GM23338 (cell line): ENCODE data around the gene MON2. TPM values are rescaled to one million over a fixed set of nuclear protein-coding genes. Genes with fewer than 3 reads are reported as not detected.

Experiments used
- ATAC-seq: fragments of 200-7000 bp; cut with Tn5 transposase; 3 replicates; pipeline ENCODE4 v1.9.1; 2020
- DNase-seq: peaks from one replicate; pipeline ENCODE4 v3.0.0-alpha.2; 2015; ENCODE audit warnings: low spot score
- H2AFZ ChIP-seq: fragments of 200-600 bp; sonication (generic); 2 replicates; pipeline ENCODE4 v1.8.0; 2016; ENCODE audit warnings: antibody characterized with exemption, mild to moderate bottlenecking, moderate library complexity
- H3F3A ChIP-seq: fragments of 200-600 bp; sonication (generic); replicated peaks from 2 replicates; pipeline ENCODE4 v1.8.0; 2017; ENCODE audit warnings: antibody characterized with exemption, mixed run types, low read depth
- H3K27ac ChIP-seq: fragments of 200-600 bp; sonication (generic); 2 replicates; pipeline ENCODE4 v1.6.1; 2016; ENCODE audit warnings: low read depth
- H3K27me3 ChIP-seq: fragments of 200-600 bp; sonication (generic); 2 replicates; pipeline ENCODE4 v1.8.0; 2016; ENCODE audit warnings: mild to moderate bottlenecking, mixed run types, moderate library complexity; ENCODE audit not compliant: insufficient read depth
- H3K36me3 ChIP-seq: fragments of 200-600 bp; sonication (generic); 2 replicates; pipeline ENCODE4 v1.8.0; 2016; ENCODE audit warnings: mild to moderate bottlenecking; ENCODE audit not compliant: insufficient read depth
- H3K4me1 ChIP-seq: fragments of 200-600 bp; sonication (generic); 2 replicates; pipeline ENCODE4 v1.8.0; 2016; ENCODE audit warnings: mild to moderate bottlenecking, moderate library complexity; ENCODE audit not compliant: insufficient read depth
- H3K4me2 ChIP-seq: fragments of 200-600 bp; sonication (generic); 2 replicates; pipeline ENCODE4 v1.7.1; 2017; ENCODE audit warnings: mixed run types
- H3K4me3 ChIP-seq: fragments of 200-600 bp; sonication (generic); 2 replicates; pipeline ENCODE4 v1.6.1; 2016; ENCODE audit warnings: mixed run types
- H3K79me2 ChIP-seq: fragments of 200-600 bp; sonication (generic); replicated peaks from 2 replicates; pipeline ENCODE4 v1.8.0; 2017; ENCODE audit warnings: mild to moderate bottlenecking; ENCODE audit not compliant: insufficient read depth
- H3K9me2 ChIP-seq: fragments of 200-600 bp; sonication (generic); 2 replicates; pipeline ENCODE4 v1.8.0; 2017; ENCODE audit not compliant: insufficient read depth
- H4K20me1 ChIP-seq: fragments of 200-600 bp; sonication (generic); replicated peaks from 2 replicates; pipeline ENCODE4 v1.8.0; 2017; ENCODE audit warnings: mild to moderate bottlenecking; ENCODE audit not compliant: insufficient read depth
- H3K27ac Mint-ChIP-seq: 2 replicates; pipeline ENCODE4 v1.8.0; 2020; ENCODE audit warnings: inconsistent platforms, mild to moderate bottlenecking, moderate library complexity, mixed read lengths
- H3K27me3 Mint-ChIP-seq: 3 replicates; pipeline ENCODE4 v1.8.0; 2022; ENCODE audit warnings: low read depth, mild to moderate bottlenecking, moderate library complexity, mixed read lengths, inconsistent platforms; ENCODE audit not compliant: insufficient read depth, poor library complexity
- H3K36me3 Mint-ChIP-seq: 3 replicates; pipeline ENCODE4 v1.8.0; 2021; ENCODE audit warnings: low read depth, mild to moderate bottlenecking, inconsistent platforms, moderate library complexity, mixed read lengths
- H3K4me1 Mint-ChIP-seq: 3 replicates; pipeline ENCODE4 v1.8.0; 2020; ENCODE audit warnings: mild to moderate bottlenecking, inconsistent platforms, mixed read lengths
- H3K4me3 Mint-ChIP-seq: 3 replicates; pipeline ENCODE4 v1.8.0; 2021; ENCODE audit warnings: moderate library complexity, mild to moderate bottlenecking, inconsistent platforms, mixed read lengths
- H3K9me3 Mint-ChIP-seq: 3 replicates; pipeline ENCODE4 v1.8.0; 2020; ENCODE audit warnings: moderate library complexity, mild to moderate bottlenecking, inconsistent platforms, mixed read lengths
- EZH2 ChIP-seq: fragments of 200-600 bp; sonication (generic); IDR thresholded peaks from one replicate; pipeline ENCODE4 v1.8.0; 2017; ENCODE audit warnings: antibody characterized with exemption, mild to moderate bottlenecking, low read depth; ENCODE audit not compliant: unreplicated experiment
- EZH2phosphoT487 ChIP-seq: fragments of 200-600 bp; sonication (generic); IDR thresholded peaks from one replicate; pipeline ENCODE4 v1.8.1; 2018; ENCODE audit warnings: antibody characterized with exemption; ENCODE audit not compliant: unreplicated experiment
- JUNB ChIP-seq: IDR thresholded peaks from one replicate; pipeline ENCODE4 v1.6.1; 2016; ENCODE audit warnings: antibody characterized with exemption; ENCODE audit not compliant: unreplicated experiment
- NANOG ChIP-seq: IDR thresholded peaks from 2 replicates; pipeline ENCODE4 v1.6.1; 2016; ENCODE audit warnings: antibody characterized with exemption, borderline replicate concordance
- POLR2AphosphoS5 ChIP-seq: IDR thresholded peaks from 2 replicates; pipeline ENCODE4 v1.6.1; 2016; ENCODE audit warnings: antibody characterized with exemption, low read depth
- STAT1 ChIP-seq: IDR thresholded peaks from one replicate; pipeline ENCODE4 v1.6.1; 2016; ENCODE audit warnings: antibody characterized with exemption; ENCODE audit not compliant: unreplicated experiment
- ZNF114 ChIP-seq: fragments of 250-450 bp; sonication (Bioruptor Pico); IDR thresholded peaks from 2 replicates; pipeline ENCODE4 v1.5.0; 2020; ENCODE audit warnings: mild to moderate bottlenecking, moderate library complexity
- polyA plus RNA-seq: library from polyadenylated mRNA; unstranded; fragments of >200 nt; fragmentation: Nextera tagmentation; extraction: Ambion mirVana; gene quantifications from 2 replicates; pipeline ENCODE4 v1.2.1, GENCODE V29; 2016
- total RNA-seq: library from RNA; depleted of rRNA; stranded (reverse); fragments of >200 nt; shearing (Covaris generic); gene quantifications from 2 replicates; pipeline ENCODE4 v1.2.3, GENCODE V29; 2014
- TF ChIP-seq, protein P1 (sequence below), 2 experiments: fragments of 200-600 bp in 1 of 2; sonication (generic) in 1 of 2; conservative IDR thresholded peaks; 2 replicates each; pipeline versions ENCODE4 v1.5.1 to v1.6.1; 2016 to 2017; ENCODE audit warnings: antibody characterized with exemption in 2 of 2, low read depth in 2 of 2, mild to moderate bottlenecking in 2 of 2, moderate library complexity in 1 of 2
- TF ChIP-seq, protein P2 (sequence below): IDR thresholded peaks from 2 replicates; pipeline ENCODE4 v1.6.1; 2016; ENCODE audit warnings: antibody characterized with exemption
- TF ChIP-seq, protein P3 (sequence below): fragments of 250-450 bp; sonication (Bioruptor Pico); IDR thresholded peaks from 2 replicates; pipeline ENCODE4 v1.5.0; 2020; ENCODE audit warnings: mild to moderate bottlenecking, moderate library complexity

MON2 gene
- total and polyA plus RNA-seq, 2 experiments from 2014 or later, result 11.0 to 27.3 TPM

DNA sequence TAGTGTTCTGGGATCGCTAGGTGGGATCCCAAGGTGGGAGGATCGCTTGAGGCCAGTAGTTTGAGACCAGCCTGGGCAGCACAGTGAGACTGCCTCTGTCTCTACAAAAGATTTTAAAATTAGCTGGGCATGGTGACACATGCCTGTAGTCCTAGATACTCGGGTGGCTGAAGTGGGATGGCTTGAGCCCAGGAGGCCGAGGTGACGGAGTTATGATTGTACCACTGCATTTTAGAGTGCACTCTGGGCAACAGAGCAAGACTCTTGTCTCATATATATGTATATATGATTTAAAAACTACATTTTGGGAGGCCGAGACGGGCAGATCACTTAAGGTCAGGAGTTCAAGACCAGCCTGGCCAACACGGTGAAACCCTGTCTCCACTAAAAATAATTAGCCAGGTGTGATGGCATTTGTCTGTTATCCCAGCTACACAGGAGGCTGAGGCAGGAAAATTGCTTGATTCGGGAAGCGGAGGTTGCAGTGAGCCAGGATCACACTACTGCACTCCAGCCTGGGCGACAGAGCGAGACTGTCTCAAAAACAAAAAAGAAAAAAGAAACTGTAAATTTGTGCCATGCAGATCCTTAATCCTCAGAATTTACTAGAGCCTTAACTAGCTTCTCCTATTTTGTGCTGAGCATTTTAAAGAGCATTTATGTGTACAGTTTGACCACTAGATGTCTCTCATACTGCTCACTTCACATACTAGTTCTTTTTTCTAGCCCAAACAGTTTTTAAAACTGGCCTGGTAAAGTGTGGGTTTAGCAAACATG lies 114.8 kb downstream of the MON2 start:
- Mint-ChIP-seq H3K36me3 (no peaks in the 10 kb centered on the region; the same call in 2 of the 3 replicates), H3K4me1 (no peaks in the 10 kb centered on the region; the same call in 2 of the 3 replicates), H3K27ac (no peak overlapping the region), H3K27me3 (no peaks in the 10 kb centered on the region), H3K4me3 (no peak overlapping the region), H3K9me3 (no peaks in the 10 kb centered on the region)
- H3K9me2 ChIP-seq, result no peaks in the 10 kb centered on the region
- no peaks in the 10 kb centered on the region for H3K27me3 ChIP-seq
- H3K27ac ChIP-seq, result peak overlapping the region; percentile 55; the same call in 1 of the 2 replicates
- H3K79me2 ChIP-seq, result no peaks in the 10 kb centered on the region
- H3K4me1 ChIP-seq, result no peaks in the 10 kb centered on the region
- no peak overlapping the region for H3K4me3 ChIP-seq
- peak; percentile 71 for DNase-seq
- no peaks in the 10 kb centered on the region for H4K20me1 ChIP-seq
- ATAC-seq, result peak; percentile 79
- no peak for TF ChIP-seq NANOG
- TF ChIP-seq, protein P1, sequence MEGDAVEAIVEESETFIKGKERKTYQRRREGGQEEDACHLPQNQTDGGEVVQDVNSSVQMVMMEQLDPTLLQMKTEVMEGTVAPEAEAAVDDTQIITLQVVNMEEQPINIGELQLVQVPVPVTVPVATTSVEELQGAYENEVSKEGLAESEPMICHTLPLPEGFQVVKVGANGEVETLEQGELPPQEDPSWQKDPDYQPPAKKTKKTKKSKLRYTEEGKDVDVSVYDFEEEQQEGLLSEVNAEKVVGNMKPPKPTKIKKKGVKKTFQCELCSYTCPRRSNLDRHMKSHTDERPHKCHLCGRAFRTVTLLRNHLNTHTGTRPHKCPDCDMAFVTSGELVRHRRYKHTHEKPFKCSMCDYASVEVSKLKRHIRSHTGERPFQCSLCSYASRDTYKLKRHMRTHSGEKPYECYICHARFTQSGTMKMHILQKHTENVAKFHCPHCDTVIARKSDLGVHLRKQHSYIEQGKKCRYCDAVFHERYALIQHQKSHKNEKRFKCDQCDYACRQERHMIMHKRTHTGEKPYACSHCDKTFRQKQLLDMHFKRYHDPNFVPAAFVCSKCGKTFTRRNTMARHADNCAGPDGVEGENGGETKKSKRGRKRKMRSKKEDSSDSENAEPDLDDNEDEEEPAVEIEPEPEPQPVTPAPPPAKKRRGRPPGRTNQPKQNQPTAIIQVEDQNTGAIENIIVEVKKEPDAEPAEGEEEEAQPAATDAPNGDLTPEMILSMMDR (conservative IDR thresholded peaks at IDR 0.05; ENCODE audit: low read depth in 2 of 2), result peak; percentile 72 to 73
- TF ChIP-seq, protein P2, sequence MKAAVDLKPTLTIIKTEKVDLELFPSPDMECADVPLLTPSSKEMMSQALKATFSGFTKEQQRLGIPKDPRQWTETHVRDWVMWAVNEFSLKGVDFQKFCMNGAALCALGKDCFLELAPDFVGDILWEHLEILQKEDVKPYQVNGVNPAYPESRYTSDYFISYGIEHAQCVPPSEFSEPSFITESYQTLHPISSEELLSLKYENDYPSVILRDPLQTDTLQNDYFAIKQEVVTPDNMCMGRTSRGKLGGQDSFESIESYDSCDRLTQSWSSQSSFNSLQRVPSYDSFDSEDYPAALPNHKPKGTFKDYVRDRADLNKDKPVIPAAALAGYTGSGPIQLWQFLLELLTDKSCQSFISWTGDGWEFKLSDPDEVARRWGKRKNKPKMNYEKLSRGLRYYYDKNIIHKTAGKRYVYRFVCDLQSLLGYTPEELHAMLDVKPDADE, result no peak
- no peak overlapping the region for H2AFZ ChIP-seq
- H3K36me3 ChIP-seq, result no peaks in the 10 kb centered on the region
- no peaks in the 10 kb centered on the region for H3F3A ChIP-seq
- no peak overlapping the region for H3K4me2 ChIP-seq

DNA sequence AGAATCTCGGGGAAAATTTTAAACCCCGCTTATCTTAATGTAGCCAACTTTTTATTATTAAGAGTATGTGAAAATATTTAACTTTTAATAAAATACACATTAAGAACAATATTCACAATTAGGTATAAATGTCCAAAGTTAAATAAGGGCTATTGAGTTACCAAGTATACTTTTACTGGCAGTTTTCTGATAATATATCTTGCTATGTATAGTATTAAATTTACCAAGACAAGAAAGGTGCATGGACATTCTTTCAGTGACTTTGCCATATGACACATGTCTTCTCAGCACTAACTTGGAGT lies 115.4 kb downstream of the MON2 start:
- H3K9me2 ChIP-seq, result no peaks in the 10 kb centered on the region
- Mint-ChIP-seq H3K4me1 (peaks cover 2% of the 10 kb centered on the region; the same call in 1 of the 3 replicates), H3K27ac (no peak overlapping the region)
- TF ChIP-seq JUNB, result no peak
- no peak for TF ChIP-seq ZNF114 (CRISPR knock-in tag)
- no peak for TF ChIP-seq EZH2phosphoT487
- TF ChIP-seq, protein P3, sequence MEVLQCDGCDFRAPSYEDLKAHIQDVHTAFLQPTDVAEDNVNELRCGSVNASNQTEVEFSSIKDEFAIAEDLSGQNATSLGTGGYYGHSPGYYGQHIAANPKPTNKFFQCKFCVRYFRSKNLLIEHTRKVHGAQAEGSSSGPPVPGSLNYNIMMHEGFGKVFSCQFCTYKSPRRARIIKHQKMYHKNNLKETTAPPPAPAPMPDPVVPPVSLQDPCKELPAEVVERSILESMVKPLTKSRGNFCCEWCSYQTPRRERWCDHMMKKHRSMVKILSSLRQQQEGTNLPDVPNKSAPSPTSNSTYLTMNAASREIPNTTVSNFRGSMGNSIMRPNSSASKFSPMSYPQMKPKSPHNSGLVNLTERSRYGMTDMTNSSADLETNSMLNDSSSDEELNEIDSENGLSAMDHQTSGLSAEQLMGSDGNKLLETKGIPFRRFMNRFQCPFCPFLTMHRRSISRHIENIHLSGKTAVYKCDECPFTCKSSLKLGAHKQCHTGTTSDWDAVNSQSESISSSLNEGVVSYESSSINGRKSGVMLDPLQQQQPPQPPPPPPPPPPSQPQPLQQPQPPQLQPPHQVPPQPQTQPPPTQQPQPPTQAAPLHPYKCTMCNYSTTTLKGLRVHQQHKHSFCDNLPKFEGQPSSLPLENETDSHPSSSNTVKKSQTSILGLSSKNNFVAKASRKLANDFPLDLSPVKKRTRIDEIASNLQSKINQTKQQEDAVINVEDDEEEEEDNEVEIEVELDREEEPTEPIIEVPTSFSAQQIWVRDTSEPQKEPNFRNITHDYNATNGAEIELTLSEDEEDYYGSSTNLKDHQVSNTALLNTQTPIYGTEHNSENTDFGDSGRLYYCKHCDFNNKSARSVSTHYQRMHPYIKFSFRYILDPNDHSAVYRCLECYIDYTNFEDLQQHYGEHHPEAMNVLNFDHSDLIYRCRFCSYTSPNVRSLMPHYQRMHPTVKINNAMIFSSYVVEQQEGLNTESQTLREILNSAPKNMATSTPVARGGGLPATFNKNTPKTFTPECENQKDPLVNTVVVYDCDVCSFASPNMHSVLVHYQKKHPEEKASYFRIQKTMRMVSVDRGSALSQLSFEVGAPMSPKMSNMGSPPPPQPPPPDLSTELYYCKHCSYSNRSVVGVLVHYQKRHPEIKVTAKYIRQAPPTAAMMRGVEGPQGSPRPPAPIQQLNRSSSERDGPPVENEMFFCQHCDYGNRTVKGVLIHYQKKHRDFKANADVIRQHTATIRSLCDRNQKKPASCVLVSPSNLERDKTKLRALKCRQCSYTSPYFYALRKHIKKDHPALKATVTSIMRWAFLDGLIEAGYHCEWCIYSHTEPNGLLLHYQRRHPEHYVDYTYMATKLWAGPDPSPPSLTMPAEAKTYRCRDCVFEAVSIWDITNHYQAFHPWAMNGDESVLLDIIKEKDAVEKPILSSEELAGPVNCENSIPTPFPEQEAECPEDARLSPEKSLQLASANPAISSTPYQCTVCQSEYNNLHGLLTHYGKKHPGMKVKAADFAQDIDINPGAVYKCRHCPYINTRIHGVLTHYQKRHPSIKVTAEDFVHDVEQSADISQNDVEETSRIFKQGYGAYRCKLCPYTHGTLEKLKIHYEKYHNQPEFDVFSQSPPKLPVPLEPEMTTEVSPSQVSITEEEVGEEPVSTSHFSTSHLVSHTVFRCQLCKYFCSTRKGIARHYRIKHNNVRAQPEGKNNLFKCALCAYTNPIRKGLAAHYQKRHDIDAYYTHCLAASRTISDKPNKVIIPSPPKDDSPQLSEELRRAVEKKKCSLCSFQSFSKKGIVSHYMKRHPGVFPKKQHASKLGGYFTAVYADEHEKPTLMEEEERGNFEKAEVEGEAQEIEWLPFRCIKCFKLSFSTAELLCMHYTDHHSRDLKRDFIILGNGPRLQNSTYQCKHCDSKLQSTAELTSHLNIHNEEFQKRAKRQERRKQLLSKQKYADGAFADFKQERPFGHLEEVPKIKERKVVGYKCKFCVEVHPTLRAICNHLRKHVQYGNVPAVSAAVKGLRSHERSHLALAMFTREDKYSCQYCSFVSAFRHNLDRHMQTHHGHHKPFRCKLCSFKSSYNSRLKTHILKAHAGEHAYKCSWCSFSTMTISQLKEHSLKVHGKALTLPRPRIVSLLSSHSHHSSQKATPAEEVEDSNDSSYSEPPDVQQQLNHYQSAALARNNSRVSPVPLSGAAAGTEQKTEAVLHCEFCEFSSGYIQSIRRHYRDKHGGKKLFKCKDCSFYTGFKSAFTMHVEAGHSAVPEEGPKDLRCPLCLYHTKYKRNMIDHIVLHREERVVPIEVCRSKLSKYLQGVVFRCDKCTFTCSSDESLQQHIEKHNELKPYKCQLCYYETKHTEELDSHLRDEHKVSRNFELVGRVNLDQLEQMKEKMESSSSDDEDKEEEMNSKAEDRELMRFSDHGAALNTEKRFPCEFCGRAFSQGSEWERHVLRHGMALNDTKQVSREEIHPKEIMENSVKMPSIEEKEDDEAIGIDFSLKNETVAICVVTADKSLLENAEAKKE (CRISPR knock-in tag), result no peak
- no peak for TF ChIP-seq POLR2AphosphoS5
- TF ChIP-seq EZH2, result no peak
- TF ChIP-seq STAT1, result no peak

More for the DNA sequence above, 115.4 kb downstream of the MON2 start:
- Histone ChIP-seq H3K79me2 (no peaks in the 10 kb centered on the region), H3K4me1 (no peaks in the 10 kb centered on the region), H3K27ac (no peak overlapping the region), H4K20me1 (no peaks in the 10 kb centered on the region), H3K27me3 (no peaks in the 10 kb centered on the region), H3K36me3 (no peaks in the 10 kb centered on the region), H3F3A (no peaks in the 10 kb centered on the region), H3K4me3 (no peak overlapping the region), H3K4me2 (no peak overlapping the region), H2AFZ (no peak overlapping the region)
- H3K27me3 Mint-ChIP-seq, result no peaks in the 10 kb centered on the region
- H3K9me3 Mint-ChIP-seq, result no peaks in the 10 kb centered on the region
- no peak overlapping the region for H3K4me3 Mint-ChIP-seq
- no peak for DNase-seq
- no peak for ATAC-seq
- no peaks in the 10 kb centered on the region; the same call in 2 of the 3 replicates for H3K36me3 Mint-ChIP-seq
